Stimulated activated CD4-positive, alpha-beta T cell treated with anti-CD3 and anti-CD28 coated beads, Interleukin-12 subunit alpha, Interleukin-12 subunit beta, amount 100 ng/mL, for 48 hours (primary cell): Measurements from ENCODE around the gene MRPS16.

Experiments
- DNase-seq, 3 donors: peaks; one replicate each; pipeline ENCODE4 v3.0.0-alpha.2; 2020; ENCODE audit warnings: low read depth in 2 of 3, low spot score in 1 of 3

MRPS16 gene

GRCh38 chr10:73244866-73245477 is 7.5 kb downstream of the MRPS16 start:
- no peak for DNase-seq

GRCh38 chr10:73239908-73240307 is 12.5 kb downstream of the MRPS16 start:
- no peak for DNase-seq

GRCh38 chr10:73238990-73239566 is 13.4 kb downstream of the MRPS16 start:
- no peak for DNase-seq

- no peak for DNase-seq
Measured at GRCh38 chr10:73234695-73235094, 17.7 kb downstream of the MRPS16 start.

- no peak for DNase-seq
Measured at GRCh38 chr10:73233883-73234282, 18.6 kb downstream of the MRPS16 start.

- DNase-seq = no peak
Measured at GRCh38 chr10:73232887-73233286, 19.6 kb downstream of the MRPS16 start.

- DNase-seq = no peak
Measured at GRCh38 chr10:73229567-73229966, 22.9 kb downstream of the MRPS16 start.

GRCh38 chr10:73228247-73228646 is 24.2 kb downstream of the MRPS16 start:
- no peak for DNase-seq

GRCh38 chr10:73226663-73227062 is 25.8 kb downstream of the MRPS16 start:
- DNase-seq = no peak

GRCh38 chr10:73225518-73225917 is 26.9 kb downstream of the MRPS16 start:
- no peak for DNase-seq

GRCh38 chr10:73220989-73221388 is 31.5 kb downstream of the MRPS16 start:
- DNase-seq = no peak

- no peak for DNase-seq
Measured at GRCh38 chr10:73219384-73219783, 33.1 kb downstream of the MRPS16 start.

GRCh38 chr10:73218431-73219191 is 33.8 kb downstream of the MRPS16 start:
- DNase-seq = no peak

- no peak for DNase-seq
Measured at GRCh38 chr10:73217628-73218027, 34.8 kb downstream of the MRPS16 start.

- no peak for DNase-seq
Measured at GRCh38 chr10:73215749-73216148, 36.7 kb downstream of the MRPS16 start.

- no peak for DNase-seq
Measured at GRCh38 chr10:73211106-73211811, 41.2 kb downstream of the MRPS16 start.

- DNase-seq = no peak
Measured at GRCh38 chr10:73210395-73211105, 41.9 kb downstream of the MRPS16 start.

- DNase-seq = no peak
Measured at GRCh38 chr10:73209705-73210104, 42.7 kb downstream of the MRPS16 start.

- no peak for DNase-seq
Measured at GRCh38 chr10:73207883-73208282, 44.6 kb downstream of the MRPS16 start.

GRCh38 chr10:73206385-73206784 is 46.1 kb downstream of the MRPS16 start:
- no peak for DNase-seq

- DNase-seq = no peak
Measured at GRCh38 chr10:73205890-73206289, 46.6 kb downstream of the MRPS16 start.
